Fibroblast of mammary gland (primary cell): Measurements from ENCODE around the gene PATE3.

Experiments
- DNase-seq: peaks from one replicate; pipeline ENCODE4 v3.0.0-alpha.2; 2010; ENCODE audit warnings: low read depth
- H3K4me3 ChIP-seq: 2 replicates; pipeline ENCODE4 v1.5.1; 2011; ENCODE audit warnings: low read depth, mild to moderate bottlenecking, low read length, moderate library complexity; ENCODE audit not compliant: control insufficient read depth
- TF ChIP-seq, protein P1 (sequence below): conservative IDR thresholded peaks from 2 replicates; pipeline ENCODE4 v1.5.1; 2011; ENCODE audit warnings: low read depth, low read length, inconsistent platforms; ENCODE audit not compliant: control insufficient read depth, insufficient read depth

PATE3 gene

DNA sequence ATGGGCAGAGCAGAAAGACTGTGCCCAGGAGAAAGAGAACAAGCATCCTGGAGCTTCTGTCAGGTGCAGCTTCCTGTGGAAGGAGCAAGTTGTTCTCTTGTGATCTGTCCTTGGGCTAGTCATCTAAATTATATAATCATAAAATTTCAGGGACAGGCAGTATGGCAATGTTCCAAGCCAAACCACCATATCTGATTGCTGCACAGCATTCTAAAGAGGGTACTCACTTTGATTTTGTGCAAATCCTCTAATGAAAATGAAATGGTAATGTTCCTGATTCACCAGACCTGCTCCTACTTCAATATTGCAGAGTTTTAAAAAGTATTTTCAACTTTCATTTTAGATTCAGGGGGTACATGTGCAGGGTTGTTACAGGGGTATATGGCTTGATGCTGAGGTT lies 9.2 kb upstream of the PATE3 start, which contains the start of gene PATE2:
Gene PATE2 (minus strand): TSS at position 101 of the 400 bp plus-strand sequence. CDS start 55 bp downstream, at position 46.
- H3K4me3 ChIP-seq = no peak within 1 kb of the TSS
- TF ChIP-seq, protein P1, sequence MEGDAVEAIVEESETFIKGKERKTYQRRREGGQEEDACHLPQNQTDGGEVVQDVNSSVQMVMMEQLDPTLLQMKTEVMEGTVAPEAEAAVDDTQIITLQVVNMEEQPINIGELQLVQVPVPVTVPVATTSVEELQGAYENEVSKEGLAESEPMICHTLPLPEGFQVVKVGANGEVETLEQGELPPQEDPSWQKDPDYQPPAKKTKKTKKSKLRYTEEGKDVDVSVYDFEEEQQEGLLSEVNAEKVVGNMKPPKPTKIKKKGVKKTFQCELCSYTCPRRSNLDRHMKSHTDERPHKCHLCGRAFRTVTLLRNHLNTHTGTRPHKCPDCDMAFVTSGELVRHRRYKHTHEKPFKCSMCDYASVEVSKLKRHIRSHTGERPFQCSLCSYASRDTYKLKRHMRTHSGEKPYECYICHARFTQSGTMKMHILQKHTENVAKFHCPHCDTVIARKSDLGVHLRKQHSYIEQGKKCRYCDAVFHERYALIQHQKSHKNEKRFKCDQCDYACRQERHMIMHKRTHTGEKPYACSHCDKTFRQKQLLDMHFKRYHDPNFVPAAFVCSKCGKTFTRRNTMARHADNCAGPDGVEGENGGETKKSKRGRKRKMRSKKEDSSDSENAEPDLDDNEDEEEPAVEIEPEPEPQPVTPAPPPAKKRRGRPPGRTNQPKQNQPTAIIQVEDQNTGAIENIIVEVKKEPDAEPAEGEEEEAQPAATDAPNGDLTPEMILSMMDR = no peak
- DNase-seq = no peak

DNA sequence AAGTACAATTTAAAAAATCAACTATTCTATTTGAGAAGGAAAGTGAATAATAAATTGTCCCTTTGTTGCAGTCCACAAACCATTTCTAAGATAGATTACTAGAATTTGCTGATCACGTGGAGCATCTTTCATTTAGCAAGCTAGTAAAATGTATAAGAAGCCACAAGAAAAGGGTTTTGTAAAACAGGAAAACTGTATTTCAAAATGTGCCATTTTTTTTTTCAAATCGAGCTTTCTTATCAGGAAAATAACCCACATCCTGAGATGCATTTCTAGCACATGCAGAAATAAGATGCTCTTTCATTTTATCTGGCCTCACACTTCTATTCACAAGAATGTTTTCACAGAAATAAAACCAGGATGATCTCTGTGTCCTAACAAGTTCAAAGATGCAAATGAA lies 3.2 kb upstream of the PATE3 start:
- no peak overlapping the region for H3K4me3 ChIP-seq
- TF ChIP-seq, protein P1 = no peak
- DNase-seq = no peak

DNA sequence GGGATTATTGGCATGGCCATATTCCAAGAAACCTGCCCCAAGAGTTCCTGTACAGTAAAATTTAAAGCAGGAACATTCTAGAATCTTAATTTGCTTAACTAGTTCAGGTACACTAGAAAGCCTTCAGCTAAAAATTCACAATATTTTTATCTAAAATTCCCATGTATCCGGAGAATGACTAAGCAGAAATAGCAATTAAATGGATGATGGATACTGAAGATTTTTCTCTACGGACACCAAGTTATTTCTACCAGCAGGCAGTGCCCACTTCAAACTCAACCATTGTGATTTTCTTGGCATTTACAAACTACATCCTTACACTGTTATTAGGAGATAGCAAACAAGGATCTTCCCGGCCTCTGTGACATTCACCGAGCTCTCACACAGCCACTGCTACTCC lies 2.9 kb downstream of the PATE3 start:
- no peak overlapping the region for H3K4me3 ChIP-seq
- TF ChIP-seq, protein P1 = no peak
- DNase-seq = no peak

DNA sequence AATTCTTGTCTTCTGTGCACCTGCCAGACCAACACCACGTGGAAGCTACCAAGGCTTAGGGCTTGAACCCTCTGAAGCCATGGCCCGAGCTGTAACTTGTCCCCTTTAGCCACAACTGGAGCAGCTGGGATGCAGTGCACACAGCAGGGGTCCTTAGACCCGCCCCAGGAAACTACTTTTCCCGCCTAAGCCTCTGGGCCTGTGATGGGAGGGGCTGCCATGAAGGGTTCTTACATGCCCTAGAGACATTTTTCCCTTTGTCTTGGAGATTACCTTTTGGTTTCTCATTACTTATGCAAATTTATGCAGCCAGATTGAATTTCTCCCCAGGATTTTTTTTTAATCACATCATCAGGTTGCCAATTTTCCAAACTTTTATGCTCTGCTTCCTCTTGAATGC lies 9.7 kb downstream of the PATE3 start:
- H3K4me3 ChIP-seq = no peak overlapping the region
- TF ChIP-seq, protein P1 = no peak
- DNase-seq = no peak

DNA sequence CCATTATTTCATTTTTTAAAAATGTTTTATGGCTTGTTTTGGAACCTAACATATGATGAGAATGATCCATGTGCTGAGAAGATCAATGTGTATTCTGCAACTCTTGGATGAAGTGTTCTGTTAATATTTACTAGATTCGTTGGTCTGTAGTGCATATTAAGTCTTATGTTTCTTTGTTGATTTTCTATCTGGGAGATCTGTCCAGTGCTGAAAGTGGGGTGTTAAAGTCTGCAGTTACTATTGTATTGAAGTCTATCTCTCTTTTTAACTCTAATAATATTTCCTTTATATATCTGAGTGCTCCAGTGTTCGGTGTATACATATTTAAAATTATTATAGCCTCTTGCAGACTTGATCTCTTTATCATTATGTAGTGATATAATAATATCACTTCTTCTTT lies 11.9 kb downstream of the PATE3 start:
- TF ChIP-seq, protein P1 = no peak
- no peak for DNase-seq
- no peak overlapping the region for H3K4me3 ChIP-seq

DNA sequence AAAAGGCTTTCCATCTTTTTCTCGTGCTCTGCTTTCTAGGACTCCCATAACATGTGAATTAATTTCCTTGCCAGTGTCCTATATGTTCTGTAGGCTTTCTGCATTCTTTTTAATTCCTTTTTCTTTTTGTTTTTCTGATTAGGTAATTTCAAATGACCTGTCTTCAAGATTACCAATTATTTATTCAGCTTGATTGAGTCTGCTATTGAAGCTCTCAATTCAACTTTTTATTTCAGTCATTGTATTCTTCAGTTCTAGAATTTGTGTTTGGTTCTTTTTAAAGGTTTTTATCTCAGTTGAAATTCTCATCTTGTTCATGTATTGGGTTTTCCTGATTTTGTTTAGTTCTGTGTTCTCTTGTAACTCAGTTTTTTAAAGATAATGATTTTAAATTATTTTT lies 14.5 kb downstream of the PATE3 start:
- no peak for DNase-seq
- no peak overlapping the region for H3K4me3 ChIP-seq
- TF ChIP-seq, protein P1 = no peak

DNA sequence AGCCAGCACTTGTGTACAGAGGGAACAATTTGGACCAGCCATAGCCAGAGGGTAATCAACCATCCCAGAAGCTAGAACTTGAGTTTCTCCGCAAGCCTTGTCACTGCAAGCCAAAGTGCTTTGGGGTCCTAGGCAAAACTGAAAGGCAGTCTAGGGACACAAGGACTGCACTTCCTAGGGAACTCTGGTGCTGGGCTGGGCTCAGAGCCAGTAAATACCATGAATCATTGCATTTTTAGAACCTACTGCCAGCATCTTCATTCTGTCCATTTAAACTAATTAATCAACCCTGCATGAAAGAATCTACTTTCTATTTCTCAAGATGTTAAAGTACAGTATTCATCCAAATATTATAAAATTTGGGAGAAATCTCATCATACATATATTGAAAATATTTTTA lies 20.0 kb downstream of the PATE3 start:
- no peak overlapping the region for H3K4me3 ChIP-seq
- TF ChIP-seq, protein P1 = no peak
- peak; percentile 14 for DNase-seq
